Fibroblast of lung (primary cell): ENCODE data around the gene COBL. TPM values are rescaled to one million over a fixed set of nuclear protein-coding genes. Genes with fewer than 3 reads are reported as not detected.

Experiments used
- DNase-seq, 2 donors: peaks; one replicate each; pipeline versions ENCODE4 v3.0.0 to v3.0.0-alpha.2; 2010; ENCODE audit warnings: low read depth in 2 of 2
- H2AFZ ChIP-seq: 2 replicates; pipeline ENCODE4 v1.5.1; 2012; ENCODE audit warnings: low read length, control low read depth, inconsistent platforms
- H3K27ac ChIP-seq: 2 replicates; pipeline ENCODE4 v1.5.1; 2011; ENCODE audit warnings: low read length, control low read depth; ENCODE audit not compliant: insufficient read depth
- H3K27me3 ChIP-seq: 2 replicates; pipeline ENCODE4 v1.5.1; 2011; ENCODE audit warnings: mild to moderate bottlenecking, low read length; ENCODE audit not compliant: control insufficient read depth, insufficient read depth
- H3K36me3 ChIP-seq: 2 replicates; pipeline ENCODE4 v1.5.1; 2011; ENCODE audit warnings: low read length; ENCODE audit not compliant: control insufficient read depth, insufficient read depth
- H3K4me1 ChIP-seq: 2 replicates; pipeline ENCODE4 v1.5.1; 2011; ENCODE audit warnings: low read length; ENCODE audit not compliant: control insufficient read depth, insufficient read depth; ENCODE audit errors: extremely low read depth
- H3K4me2 ChIP-seq: 2 replicates; pipeline ENCODE4 v1.5.1; 2011; ENCODE audit warnings: low read length, control low read depth; ENCODE audit not compliant: insufficient read depth; ENCODE audit errors: extremely low read depth
- H3K4me3 ChIP-seq, 4 experiments: fragments of 200-600 bp in 1 of 4; sonication (generic) in 1 of 4; replicated peaks in 1 of 4; 2 replicates each; pipeline ENCODE4 v1.5.1; 2011 to 2016; ENCODE audit warnings: low read length in 4 of 4, low read depth in 3 of 4, mild to moderate bottlenecking in 3 of 4, control low read depth in 2 of 4, inconsistent platforms in 1 of 4, mixed read lengths in 1 of 4; ENCODE audit not compliant: insufficient read depth in 1 of 4; ENCODE audit errors: control extremely low read depth in 1 of 4
- H3K79me2 ChIP-seq: 2 replicates; pipeline ENCODE4 v1.5.1; 2012; ENCODE audit warnings: mild to moderate bottlenecking, low read length, inconsistent platforms; ENCODE audit not compliant: control insufficient read depth, insufficient read depth
- H3K9ac ChIP-seq: 2 replicates; pipeline ENCODE4 v1.5.1; 2011; ENCODE audit warnings: mild to moderate bottlenecking, low read length, control low read depth; ENCODE audit not compliant: insufficient read depth
- H3K9me3 ChIP-seq: 2 replicates; pipeline ENCODE4 v1.5.1; 2012; ENCODE audit warnings: low read depth, low read length; ENCODE audit not compliant: control insufficient read depth, insufficient read depth
- H4K20me1 ChIP-seq: 2 replicates; pipeline ENCODE4 v1.5.1; 2011; ENCODE audit warnings: low read length; ENCODE audit not compliant: control insufficient read depth, insufficient read depth; ENCODE audit errors: extremely low read depth
- CTCF ChIP-seq, 2 donors: IDR thresholded peaks in 1 of 2; conservative IDR thresholded peaks in 1 of 2; 1 replicate in 1 of 2; 2 replicates in 1 of 2; pipeline ENCODE4 v1.5.1; 2011 to 2012; ENCODE audit warnings: low read length in 2 of 2, control low read depth in 1 of 2, inconsistent platforms in 1 of 2, low read depth in 1 of 2, mild to moderate bottlenecking in 1 of 2
- EZH2 ChIP-seq: IDR thresholded peaks from 2 replicates; pipeline ENCODE4 v1.5.1; 2012; ENCODE audit warnings: low read length, control low read depth, mild to moderate bottlenecking; ENCODE audit errors: missing control alignments
- polyA plus RNA-seq, 2 donors: library from polyadenylated mRNA; depleted of rRNA in 1 of 2; stranded (reverse) in 1 of 2; unstranded in 1 of 2; fragments of >200 nt; gene quantifications; 2 replicates each; pipeline ENCODE4 v1.2.1, GENCODE V29; 2011 to 2012; ENCODE audit warnings: missing spikeins in 1 of 2
- total RNA-seq: library from RNA; depleted of rRNA; stranded (reverse); fragments of >200 nt; gene quantifications from 2 replicates; pipeline ENCODE4 v1.2.1, GENCODE V29; 2014

Gene COBL
- total and polyA plus RNA-seq, 2 donors (not counting 1 experiment from before 2014, with no cell fraction given): 0.10 to 0.33 TPM

- no peaks in the 10 kb centered on the region for H3K9me3 ChIP-seq
- H4K20me1 ChIP-seq: no peaks in the 10 kb centered on the region
- TF ChIP-seq EZH2 (no peak), CTCF (conservative IDR thresholded peaks at IDR 0.05 in 1 of 2, IDR thresholded peaks at IDR 0.05 in 1 of 2; ENCODE audit: low read depth in 1 of 2, low read length in 2 of 2) (no peak)
- H3K27me3 ChIP-seq: no peaks in the 10 kb centered on the region
- H3K4me2 ChIP-seq: no peak overlapping the region
- H3K27ac ChIP-seq: no peak overlapping the region
- no peak overlapping the region for H3K4me3 ChIP-seq
- H3K4me1 ChIP-seq: no peaks in the 10 kb centered on the region
- H2AFZ ChIP-seq: no peak overlapping the region
- no peaks in the 10 kb centered on the region for H3K36me3 ChIP-seq
- H3K79me2 ChIP-seq: no peaks in the 10 kb centered on the region
- H3K9ac ChIP-seq: no peak overlapping the region
- DNase-seq: no peak
Observed at GRCh38 chr7:51269321-51269720, 47.3 kb downstream of the COBL start.

- no peak overlapping the region for H3K4me3 ChIP-seq
- H3K4me1 ChIP-seq: no peaks in the 10 kb centered on the region
- no peaks in the 10 kb centered on the region for H3K9me3 ChIP-seq
- H3K27me3 ChIP-seq: no peaks in the 10 kb centered on the region
- no peak for DNase-seq
- no peak overlapping the region for H3K9ac ChIP-seq
- no peaks in the 10 kb centered on the region for H3K79me2 ChIP-seq
- H3K4me2 ChIP-seq: no peak overlapping the region
- H3K27ac ChIP-seq: no peak overlapping the region
- H3K36me3 ChIP-seq: no peaks in the 10 kb centered on the region
- H4K20me1 ChIP-seq: no peaks in the 10 kb centered on the region
- no peak overlapping the region for H2AFZ ChIP-seq
- TF ChIP-seq EZH2 (no peak), CTCF (conservative IDR thresholded peaks at IDR 0.05 in 1 of 2, IDR thresholded peaks at IDR 0.05 in 1 of 2; ENCODE audit: low read depth in 1 of 2, low read length in 2 of 2) (no peak)
Observed at GRCh38 chr7:51268859-51269258, 47.8 kb downstream of the COBL start.

- H2AFZ ChIP-seq: no peak overlapping the region
- TF ChIP-seq CTCF (conservative IDR thresholded peaks at IDR 0.05 in 1 of 2, IDR thresholded peaks at IDR 0.05 in 1 of 2; ENCODE audit: low read depth in 1 of 2, low read length in 2 of 2) (no peak), EZH2 (no peak)
- no peaks in the 10 kb centered on the region for H3K36me3 ChIP-seq
- no peaks in the 10 kb centered on the region for H3K4me1 ChIP-seq
- no peaks in the 10 kb centered on the region for H3K79me2 ChIP-seq
- H3K9me3 ChIP-seq: no peaks in the 10 kb centered on the region
- DNase-seq: no peak
- no peaks in the 10 kb centered on the region for H3K27me3 ChIP-seq
- no peak overlapping the region for H3K9ac ChIP-seq
- no peaks in the 10 kb centered on the region for H4K20me1 ChIP-seq
- no peak overlapping the region for H3K4me3 ChIP-seq
- H3K27ac ChIP-seq: no peak overlapping the region
- no peak overlapping the region for H3K4me2 ChIP-seq
Observed at GRCh38 chr7:51267169-51267568, 49.4 kb downstream of the COBL start.
